Measurements from ENCODE around the gene GOLIM4. TPM values are rescaled to one million over a fixed set of nuclear protein-coding genes. Genes with fewer than 3 reads are reported as not detected.

The GOLIM4 gene
- polyA plus RNA-seq, 1 of the 3 experiments (the other 2 are of a cell fraction): 42.3 TPM

DNA sequence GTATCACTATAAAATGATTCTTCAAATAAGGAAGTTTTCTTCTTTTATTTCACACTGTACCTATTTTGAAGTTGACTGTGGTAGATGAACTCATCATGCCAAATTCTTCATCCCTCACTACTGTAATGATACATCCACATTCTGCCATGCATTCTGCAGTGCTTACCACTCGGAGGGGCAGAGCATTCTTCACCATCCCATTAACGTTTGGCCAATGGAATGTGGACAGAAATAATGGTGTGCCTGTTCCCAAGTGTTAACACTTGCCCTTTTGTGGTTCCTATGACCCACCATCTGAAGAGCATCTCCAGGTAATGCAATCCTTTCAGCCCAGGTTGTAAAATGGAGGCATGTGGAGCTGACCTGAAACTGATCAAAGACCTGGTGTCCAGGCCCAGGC lies 18.6 kb downstream of the GOLIM4 start (continued):
- TF ChIP-seq, protein P1, sequence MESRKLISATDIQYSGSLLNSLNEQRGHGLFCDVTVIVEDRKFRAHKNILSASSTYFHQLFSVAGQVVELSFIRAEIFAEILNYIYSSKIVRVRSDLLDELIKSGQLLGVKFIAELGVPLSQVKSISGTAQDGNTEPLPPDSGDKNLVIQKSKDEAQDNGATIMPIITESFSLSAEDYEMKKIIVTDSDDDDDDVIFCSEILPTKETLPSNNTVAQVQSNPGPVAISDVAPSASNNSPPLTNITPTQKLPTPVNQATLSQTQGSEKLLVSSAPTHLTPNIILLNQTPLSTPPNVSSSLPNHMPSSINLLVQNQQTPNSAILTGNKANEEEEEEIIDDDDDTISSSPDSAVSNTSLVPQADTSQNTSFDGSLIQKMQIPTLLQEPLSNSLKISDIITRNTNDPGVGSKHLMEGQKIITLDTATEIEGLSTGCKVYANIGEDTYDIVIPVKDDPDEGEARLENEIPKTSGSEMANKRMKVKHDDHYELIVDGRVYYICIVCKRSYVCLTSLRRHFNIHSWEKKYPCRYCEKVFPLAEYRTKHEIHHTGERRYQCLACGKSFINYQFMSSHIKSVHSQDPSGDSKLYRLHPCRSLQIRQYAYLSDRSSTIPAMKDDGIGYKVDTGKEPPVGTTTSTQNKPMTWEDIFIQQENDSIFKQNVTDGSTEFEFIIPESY (IDR thresholded peaks at IDR 0.05; ENCODE audit: borderline replicate concordance, low read depth): no peak
- no peak for TF ChIP-seq CHD2 (IDR thresholded peaks at IDR 0.05; ENCODE audit: low read length, partially characterized antibody)
- no peak for TF ChIP-seq RFX5 (IDR thresholded peaks at IDR 0.05; ENCODE audit: low read length)
- no peak for TF ChIP-seq FOSL2 (IDR thresholded peaks at IDR 0.05; ENCODE audit: borderline replicate concordance, low read depth)
- TF ChIP-seq, protein P2, sequence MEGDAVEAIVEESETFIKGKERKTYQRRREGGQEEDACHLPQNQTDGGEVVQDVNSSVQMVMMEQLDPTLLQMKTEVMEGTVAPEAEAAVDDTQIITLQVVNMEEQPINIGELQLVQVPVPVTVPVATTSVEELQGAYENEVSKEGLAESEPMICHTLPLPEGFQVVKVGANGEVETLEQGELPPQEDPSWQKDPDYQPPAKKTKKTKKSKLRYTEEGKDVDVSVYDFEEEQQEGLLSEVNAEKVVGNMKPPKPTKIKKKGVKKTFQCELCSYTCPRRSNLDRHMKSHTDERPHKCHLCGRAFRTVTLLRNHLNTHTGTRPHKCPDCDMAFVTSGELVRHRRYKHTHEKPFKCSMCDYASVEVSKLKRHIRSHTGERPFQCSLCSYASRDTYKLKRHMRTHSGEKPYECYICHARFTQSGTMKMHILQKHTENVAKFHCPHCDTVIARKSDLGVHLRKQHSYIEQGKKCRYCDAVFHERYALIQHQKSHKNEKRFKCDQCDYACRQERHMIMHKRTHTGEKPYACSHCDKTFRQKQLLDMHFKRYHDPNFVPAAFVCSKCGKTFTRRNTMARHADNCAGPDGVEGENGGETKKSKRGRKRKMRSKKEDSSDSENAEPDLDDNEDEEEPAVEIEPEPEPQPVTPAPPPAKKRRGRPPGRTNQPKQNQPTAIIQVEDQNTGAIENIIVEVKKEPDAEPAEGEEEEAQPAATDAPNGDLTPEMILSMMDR (IDR thresholded peaks at IDR 0.05): no peak

DNA sequence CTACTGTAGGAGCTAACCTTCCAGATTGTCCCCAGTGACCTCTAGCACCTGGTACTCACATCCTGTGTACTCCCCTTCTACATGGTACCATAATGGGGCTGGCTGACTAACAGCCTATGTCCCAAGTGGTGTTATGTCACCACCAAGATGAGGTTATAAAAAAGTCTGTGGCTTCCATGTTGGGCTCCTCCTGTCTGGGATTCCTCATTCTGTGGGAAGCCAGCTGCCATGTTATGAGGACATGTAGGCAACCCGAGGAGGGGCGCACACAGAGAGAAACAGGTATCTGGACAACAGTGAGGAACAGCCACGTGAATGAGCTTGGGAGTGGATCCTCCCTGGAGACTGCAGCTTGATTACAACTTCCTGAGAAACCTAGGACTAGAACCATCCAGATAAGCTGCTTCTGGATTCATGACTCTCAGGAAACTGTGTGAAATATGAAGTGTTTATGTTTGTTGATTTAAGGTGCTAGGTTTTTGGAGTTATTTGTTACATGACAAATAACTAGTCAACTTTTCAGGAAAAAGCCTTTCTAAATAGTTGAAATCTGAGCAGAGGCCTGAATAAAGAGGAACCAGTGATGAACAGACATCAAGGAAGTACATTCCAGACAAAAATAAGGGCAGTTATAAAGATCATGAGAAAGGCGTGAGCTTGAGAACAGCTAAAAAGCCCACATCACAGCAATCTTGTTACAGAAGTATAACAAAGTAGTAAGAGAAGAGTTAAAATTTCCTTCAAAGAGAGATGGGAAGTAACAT lies 21.7 kb downstream of the GOLIM4 start:
- peaks cover 0 to 3% of the 10 kb centered on the region in 2 experiments for H3K36me3 ChIP-seq (replicated peaks in 1 of 2; ENCODE audit: control insufficient read depth in 1 of 2, insufficient read depth in 2 of 2, low read length in 1 of 2)
- H3K4me2 ChIP-seq: no peak overlapping the region
- peak overlapping the region in 1 of 2 experiments; percentile 8; a peak in 1 of 4 replicates for H3K27ac ChIP-seq (ENCODE audit: low read depth in 2 of 2, low read length in 1 of 2)
- POLR2A ChIA-PET: interaction anchor here (0.6 kb wide), 1 partner anchor 1328 kb away, joined by 3 read pairs; no protein-coding TSS in a partner anchor
- H3K27me3 ChIP-seq (ENCODE audit: insufficient read depth): no peaks in the 10 kb centered on the region
- no peaks in the 10 kb centered on the region for H3K9me2 ChIP-seq
- H2AFZ ChIP-seq (ENCODE audit: low read depth): no peak overlapping the region
- H3K4me3 ChIP-seq (ENCODE audit: low read depth in 2 of 2, low read length in 1 of 2): no peak overlapping the region
- no peak overlapping the region for H3K9ac ChIP-seq
- CTCF ChIA-PET: interaction anchor here (1.2 to 1.7 kb wide), 4 partner anchors 8 to 26 kb away, joined by 3 to 4 read pairs (median 3); no protein-coding TSS in a partner anchor
- H4K20me1 ChIP-seq (ENCODE audit: insufficient read depth): peaks cover 9% of the 10 kb centered on the region; the same call in 1 of the 2 replicates
- no peaks in the 10 kb centered on the region for H3K9me3 ChIP-seq
- peaks cover 93% of the 10 kb centered on the region for H3K79me2 ChIP-seq (ENCODE audit: insufficient read depth)
- no peak for DNase-seq
- H3K4me1 ChIP-seq (ENCODE audit: control insufficient read depth in 1 of 2, insufficient read depth in 2 of 2, low read depth in 1 of 2, low read length in 1 of 2): peaks cover 11 to 13% of the 10 kb centered on the region in 2 experiments; a peak in 3 of 4 replicates
- WGBS (ENCODE audit: low lambda C conversion rate): 98% methylated on average over 4 of the region's 4 CpGs
- peaks cover 18% of the 10 kb centered on the region for H3F3A ChIP-seq (replicated peaks; ENCODE audit: insufficient read depth)
- no peak for TF ChIP-seq EP300 (IDR thresholded peaks at IDR 0.05; ENCODE audit: borderline replicate concordance in 1 of 2, low read depth in 1 of 2, low read length in 1 of 2)
- no peak for TF ChIP-seq TCF12 (IDR thresholded peaks at IDR 0.05)
- no peak for TF ChIP-seq SMC3 (IDR thresholded peaks at IDR 0.05; ENCODE audit: low read depth, low read length)
- no peak for TF ChIP-seq RXRA (IDR thresholded peaks at IDR 0.05; ENCODE audit: borderline replicate concordance, low read depth)
- TF ChIP-seq RAD21 (IDR thresholded peaks at IDR 0.05; ENCODE audit: low read length): no peak
- TF ChIP-seq MEF2A (IDR thresholded peaks at IDR 0.05; ENCODE audit: borderline replicate concordance, low read depth): no peak
- TF ChIP-seq FOXM1 (IDR thresholded peaks at IDR 0.05; ENCODE audit: low read depth): no peak
- no peak for TF ChIP-seq FOXJ3 (CRISPR knock-in tag; IDR thresholded peaks at IDR 0.05)
- no peak for TF ChIP-seq RCOR1 (IDR thresholded peaks at IDR 0.05; ENCODE audit: low read length)
- no peak for TF ChIP-seq POLR2AphosphoS5 (IDR thresholded peaks at IDR 0.05; ENCODE audit: low read depth, low read length)
- TF ChIP-seq, protein P3, sequence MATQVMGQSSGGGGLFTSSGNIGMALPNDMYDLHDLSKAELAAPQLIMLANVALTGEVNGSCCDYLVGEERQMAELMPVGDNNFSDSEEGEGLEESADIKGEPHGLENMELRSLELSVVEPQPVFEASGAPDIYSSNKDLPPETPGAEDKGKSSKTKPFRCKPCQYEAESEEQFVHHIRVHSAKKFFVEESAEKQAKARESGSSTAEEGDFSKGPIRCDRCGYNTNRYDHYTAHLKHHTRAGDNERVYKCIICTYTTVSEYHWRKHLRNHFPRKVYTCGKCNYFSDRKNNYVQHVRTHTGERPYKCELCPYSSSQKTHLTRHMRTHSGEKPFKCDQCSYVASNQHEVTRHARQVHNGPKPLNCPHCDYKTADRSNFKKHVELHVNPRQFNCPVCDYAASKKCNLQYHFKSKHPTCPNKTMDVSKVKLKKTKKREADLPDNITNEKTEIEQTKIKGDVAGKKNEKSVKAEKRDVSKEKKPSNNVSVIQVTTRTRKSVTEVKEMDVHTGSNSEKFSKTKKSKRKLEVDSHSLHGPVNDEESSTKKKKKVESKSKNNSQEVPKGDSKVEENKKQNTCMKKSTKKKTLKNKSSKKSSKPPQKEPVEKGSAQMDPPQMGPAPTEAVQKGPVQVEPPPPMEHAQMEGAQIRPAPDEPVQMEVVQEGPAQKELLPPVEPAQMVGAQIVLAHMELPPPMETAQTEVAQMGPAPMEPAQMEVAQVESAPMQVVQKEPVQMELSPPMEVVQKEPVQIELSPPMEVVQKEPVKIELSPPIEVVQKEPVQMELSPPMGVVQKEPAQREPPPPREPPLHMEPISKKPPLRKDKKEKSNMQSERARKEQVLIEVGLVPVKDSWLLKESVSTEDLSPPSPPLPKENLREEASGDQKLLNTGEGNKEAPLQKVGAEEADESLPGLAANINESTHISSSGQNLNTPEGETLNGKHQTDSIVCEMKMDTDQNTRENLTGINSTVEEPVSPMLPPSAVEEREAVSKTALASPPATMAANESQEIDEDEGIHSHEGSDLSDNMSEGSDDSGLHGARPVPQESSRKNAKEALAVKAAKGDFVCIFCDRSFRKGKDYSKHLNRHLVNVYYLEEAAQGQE (IDR thresholded peaks at IDR 0.05; ENCODE audit: low read depth, low read length): no peak
- no peak for TF ChIP-seq RFX5 (IDR thresholded peaks at IDR 0.05; ENCODE audit: low read length)
- TF ChIP-seq, protein P2 (IDR thresholded peaks at IDR 0.05): no peak
- TF ChIP-seq SIN3A (IDR thresholded peaks at IDR 0.05; ENCODE audit: borderline replicate concordance, low read depth, low read length): no peak
- TF ChIP-seq, protein P4, sequence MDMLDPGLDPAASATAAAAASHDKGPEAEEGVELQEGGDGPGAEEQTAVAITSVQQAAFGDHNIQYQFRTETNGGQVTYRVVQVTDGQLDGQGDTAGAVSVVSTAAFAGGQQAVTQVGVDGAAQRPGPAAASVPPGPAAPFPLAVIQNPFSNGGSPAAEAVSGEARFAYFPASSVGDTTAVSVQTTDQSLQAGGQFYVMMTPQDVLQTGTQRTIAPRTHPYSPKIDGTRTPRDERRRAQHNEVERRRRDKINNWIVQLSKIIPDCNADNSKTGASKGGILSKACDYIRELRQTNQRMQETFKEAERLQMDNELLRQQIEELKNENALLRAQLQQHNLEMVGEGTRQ (IDR thresholded peaks at IDR 0.05; ENCODE audit: borderline replicate concordance, low read depth, low read length): no peak
